ENCODE data around the gene SCAMP2.

The SCAMP2 gene

GRCh38 chr15:74837482-74838136 lies 35.6 kb downstream of the SCAMP2 start:
- DNase-seq, result no peak

DNA sequence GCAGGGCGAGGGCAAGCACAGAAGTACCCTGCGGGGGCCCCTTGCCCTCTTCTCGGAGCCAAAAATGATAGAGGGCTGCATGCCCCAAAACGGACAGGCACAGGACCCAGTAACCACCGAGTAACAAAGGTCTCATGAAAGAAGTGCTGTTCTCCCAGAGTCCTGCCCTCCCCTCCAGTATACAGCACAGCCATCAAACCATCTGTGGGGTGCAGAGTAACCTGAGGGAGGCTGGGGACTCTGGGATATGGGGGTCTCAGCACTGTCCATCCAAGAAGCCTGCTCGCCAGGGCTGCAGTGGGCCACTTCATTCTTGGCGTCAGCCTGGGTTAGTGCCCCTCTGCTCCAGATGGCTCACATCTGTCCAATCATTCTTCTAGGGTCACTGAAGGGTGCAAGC lies 36.3 kb downstream of the SCAMP2 start:
- DNase-seq, result no peak

DNA sequence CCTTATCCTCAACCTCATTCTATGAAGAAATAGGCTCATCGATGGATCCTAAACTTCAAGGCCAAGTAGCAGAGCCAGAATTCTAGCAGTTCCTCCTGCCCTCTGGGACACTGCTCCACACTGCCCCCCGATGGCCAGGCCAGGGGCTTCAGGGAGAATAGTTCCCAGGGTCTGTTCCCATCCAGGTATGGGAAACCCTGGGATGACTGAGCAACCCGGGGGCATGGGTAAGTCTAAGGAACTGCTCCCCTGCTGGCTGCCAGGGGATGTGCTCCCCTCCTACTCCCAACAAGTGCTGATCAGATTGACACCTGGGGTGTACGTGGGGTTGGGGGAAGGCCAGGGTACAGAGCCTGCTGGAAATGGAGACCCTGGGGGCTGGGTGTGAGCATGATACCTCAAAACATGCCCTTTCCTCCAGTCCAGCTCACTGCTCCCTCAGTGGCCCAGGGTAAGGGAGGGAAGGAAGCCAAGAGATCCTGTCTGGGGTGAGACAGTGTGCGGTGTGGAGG lies 37.8 kb downstream of the SCAMP2 start:
- DNase-seq, result peak; percentile 66 to 70

- no peak for DNase-seq
Observed at GRCh38 chr15:74833376-74834107, 39.6 kb downstream of the SCAMP2 start.

DNA sequence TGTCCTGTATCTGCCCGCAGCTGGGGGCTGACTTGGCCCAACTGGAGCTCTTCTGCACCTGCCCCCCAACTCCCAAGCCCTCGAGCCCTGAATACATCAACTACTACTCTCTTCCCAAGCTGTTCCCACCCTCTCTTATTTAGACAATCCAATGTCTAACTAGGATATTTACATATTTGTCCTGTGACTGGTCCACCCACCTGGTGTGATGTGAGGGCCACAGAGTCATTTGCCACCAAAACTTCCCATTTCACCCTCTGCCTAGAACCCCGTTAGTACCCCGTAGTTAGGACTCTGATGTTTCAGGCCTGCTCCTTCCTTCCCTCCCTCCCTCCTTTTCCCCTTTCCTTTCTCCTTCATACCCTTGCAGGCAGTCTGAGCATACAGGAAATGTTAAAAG lies 40.3 kb downstream of the SCAMP2 start:
- DNase-seq, result no peak

DNA sequence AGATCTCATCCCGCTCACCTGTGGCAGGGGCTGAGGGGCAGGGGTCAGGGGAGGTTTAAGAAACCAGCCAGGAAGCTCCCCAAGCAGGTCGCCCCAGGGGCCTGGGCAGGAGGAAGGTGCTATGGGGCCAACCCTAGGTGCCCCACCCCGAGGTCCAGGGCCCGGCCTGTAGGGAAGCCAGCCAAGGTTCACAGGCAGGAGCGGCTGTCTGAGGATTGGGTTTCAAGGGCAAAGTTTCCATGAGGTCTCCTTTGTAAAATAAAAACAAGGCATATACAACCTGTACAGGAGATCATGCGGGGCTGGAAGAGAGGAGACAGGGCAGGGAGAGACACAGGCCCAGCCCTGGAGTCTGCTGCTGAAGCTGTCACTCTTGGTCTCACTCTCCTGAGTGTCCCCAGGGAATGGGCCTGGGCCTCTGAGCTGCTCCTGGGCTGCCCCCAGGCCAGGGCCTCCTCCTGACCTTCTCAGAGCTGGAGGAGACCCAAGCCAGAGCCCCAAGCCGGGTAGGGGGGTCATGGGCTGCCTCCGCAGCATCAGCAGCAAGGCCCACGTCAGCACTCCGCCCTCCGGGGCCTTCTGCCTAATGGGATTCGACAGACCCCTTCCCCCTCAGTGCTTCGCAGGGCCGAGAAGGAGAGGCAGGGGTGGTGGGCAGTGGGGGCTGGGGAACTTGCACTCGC lies 41.2 kb downstream of the SCAMP2 start:
- no peak for DNase-seq

DNA sequence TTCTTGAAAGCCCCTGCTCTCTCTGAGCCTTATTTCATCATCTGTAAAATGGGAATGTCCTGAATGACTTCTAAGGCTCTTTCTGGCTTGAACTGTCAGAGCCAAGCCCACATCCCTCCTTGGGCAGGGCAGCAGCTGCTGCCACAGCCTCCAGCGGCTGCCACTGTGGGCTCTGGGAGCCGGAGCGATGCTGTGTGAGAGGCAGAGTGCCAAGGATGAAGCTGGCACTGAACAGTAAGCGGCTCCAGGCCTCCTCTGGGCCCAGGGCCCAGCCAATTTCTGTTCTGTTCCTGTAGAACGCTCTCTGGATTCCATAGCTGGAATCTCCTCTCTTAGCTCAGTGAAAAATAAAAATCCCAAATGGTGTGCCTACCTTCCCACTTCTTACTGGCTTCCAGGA lies 42.3 kb downstream of the SCAMP2 start:
- DNase-seq, result no peak

DNA sequence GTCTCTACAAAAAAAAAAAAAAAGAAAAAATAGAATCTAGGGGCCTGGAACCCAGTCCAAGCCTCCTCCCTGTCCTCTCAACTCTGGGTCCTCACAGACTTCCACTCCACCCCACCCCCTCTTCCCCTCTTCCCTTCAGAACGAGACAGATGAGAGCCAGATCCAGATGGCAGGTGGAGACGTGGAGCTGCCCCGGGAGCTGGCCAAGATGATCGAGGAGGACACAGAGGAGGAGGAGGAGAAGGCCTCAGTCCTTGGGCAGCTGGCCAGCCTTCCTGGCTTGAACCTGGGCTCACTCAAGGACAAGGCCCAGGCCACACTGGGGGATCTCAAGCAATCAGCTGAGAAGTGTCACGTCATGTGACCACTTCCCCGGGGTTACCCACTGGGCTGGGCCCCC lies 43.2 kb downstream of the SCAMP2 start:
- DNase-seq, result no peak

- no peak for DNase-seq
Observed at GRCh38 chr15:74829486-74829885, 43.7 kb downstream of the SCAMP2 start.

DNA sequence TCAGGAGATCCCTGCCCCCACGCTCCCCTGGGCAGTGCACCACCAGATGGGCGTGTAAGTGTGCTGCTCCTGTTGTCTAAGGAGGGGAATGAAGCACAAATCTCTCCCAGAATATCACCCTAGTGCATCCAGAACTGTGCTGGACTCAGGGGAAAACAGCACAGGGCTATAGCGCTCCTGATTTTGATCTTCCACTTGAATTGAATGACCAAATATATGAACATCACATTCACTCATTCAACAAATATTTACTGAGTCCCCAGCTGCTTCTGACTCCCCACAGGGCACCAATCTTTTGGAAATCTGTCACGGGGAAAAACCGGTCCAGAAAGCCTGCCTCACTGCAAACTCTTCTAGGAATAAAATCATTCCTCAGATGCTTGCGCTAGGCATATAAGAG lies 44.3 kb downstream of the SCAMP2 start:
- no peak for DNase-seq

GRCh38 chr15:74827614-74828013 lies 45.6 kb downstream of the SCAMP2 start:
- no peak for DNase-seq

DNA sequence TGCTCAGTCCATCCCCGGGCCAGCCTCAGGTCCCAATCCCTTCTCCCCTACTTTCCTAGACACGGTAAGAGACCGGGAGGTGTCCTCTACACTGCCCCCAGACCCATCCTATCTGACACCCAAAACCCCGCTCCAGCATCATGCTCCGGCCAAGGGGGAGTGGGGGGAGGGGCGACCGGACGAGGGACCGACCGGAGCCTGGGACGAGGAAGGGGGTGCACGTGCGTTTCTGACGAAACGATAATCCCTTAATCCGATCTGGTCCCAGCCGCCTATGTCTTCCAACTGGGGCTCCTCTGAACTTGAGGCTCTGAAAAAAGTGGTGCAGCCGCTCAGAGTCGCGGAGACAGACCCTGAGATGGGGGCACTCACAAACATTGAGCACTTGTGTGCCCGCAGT lies 46.2 kb downstream of the SCAMP2 start:
- DNase-seq, result no peak

- no peak for DNase-seq
Observed at GRCh38 chr15:74826364-74826819, 46.8 kb downstream of the SCAMP2 start, which contains the start of gene CPLX3. CPLX3 (plus strand) TSS chr15:74826627; CDS start chr15:74826704, 77 bp downstream.

DNA sequence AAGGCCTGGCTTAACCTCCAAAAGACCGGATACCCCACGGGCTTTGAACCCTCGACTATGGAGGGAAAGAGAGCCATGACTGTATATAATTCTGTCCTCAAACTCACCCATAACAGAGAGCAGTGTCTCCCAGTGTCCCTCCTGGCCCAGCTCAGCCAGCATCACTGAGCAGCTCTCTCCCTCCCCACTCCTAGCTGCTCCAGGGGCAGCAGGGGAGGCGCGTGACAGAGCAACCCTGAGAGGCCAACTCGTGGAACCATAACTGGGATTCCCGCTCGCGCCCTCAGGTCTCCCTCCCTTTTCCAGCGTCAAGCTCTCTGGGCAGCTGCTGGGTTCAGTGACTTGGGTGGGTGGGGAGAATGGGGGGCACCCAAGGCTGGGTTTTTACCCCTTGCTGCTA lies 47.3 kb downstream of the SCAMP2 start:
- no peak for DNase-seq

- DNase-seq, result no peak
Observed at GRCh38 chr15:74824976-74825375, 48.2 kb downstream of the SCAMP2 start.

GRCh38 chr15:74823324-74823723 lies 49.8 kb downstream of the SCAMP2 start:
- no peak for DNase-seq

- DNase-seq, result no peak
Observed at GRCh38 chr15:74822233-74822632, 50.9 kb downstream of the SCAMP2 start.

- no peak for DNase-seq
Observed at GRCh38 chr15:74821790-74822158, 51.4 kb downstream of the SCAMP2 start.

DNA sequence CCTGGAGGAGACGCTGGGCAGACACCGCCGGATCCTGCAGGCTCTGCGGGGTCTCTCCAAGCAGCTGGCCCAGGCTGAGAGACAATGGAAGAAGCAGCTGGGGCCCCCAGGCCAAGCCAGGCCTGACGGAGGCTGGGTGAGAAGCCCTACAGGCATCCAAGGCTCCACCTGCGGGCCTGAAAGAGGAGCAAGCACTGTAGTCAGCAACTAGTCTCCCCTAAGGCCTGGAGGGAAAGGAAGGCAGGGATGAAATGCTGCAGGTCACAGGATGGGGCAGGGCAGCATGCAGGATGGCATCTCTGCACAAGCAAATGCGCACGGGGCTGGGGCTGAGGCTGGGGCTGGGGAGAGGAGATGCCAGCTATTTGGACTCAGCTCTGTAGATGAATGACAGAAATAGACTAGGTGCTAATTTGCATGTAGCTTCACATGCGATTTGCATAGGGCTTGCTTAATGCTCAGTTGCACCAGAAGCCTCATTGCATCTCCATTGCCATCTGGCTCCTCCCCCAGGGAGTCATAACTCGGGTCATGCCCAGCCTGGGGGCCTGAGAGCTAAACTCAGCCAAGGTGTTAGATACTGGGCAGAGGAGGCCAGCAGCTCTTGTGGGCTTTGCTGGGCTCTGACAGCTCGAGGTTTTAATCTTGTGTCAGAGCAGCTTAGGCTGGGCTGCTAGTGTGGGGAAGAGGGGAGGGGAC lies 51.9 kb downstream of the SCAMP2 start:
- no peak for DNase-seq

DNA sequence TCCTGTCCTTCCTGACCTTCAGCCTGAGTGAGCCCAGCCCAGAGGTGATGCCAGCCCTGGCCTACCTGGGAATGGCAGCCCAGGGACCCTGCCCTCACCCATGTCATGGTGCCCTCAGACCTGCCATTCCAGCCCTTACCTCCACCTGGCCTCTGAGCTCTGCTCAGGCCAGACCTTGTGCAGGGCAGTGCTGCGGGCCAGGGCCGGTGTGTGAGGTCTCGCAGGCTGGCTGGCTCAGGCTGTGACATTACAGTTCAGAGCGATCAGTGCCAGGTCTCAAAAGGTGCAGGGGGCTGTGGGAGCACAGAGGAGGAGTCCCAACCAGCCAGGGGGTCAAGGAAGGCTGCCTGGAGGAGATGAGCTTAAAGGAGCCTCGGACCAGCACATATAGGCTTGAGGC lies 53.1 kb downstream of the SCAMP2 start:
- no peak for DNase-seq

GRCh38 chr15:74817370-74817737 lies 55.8 kb downstream of the SCAMP2 start:
- peak; percentile 38 to 44 for DNase-seq

DNA sequence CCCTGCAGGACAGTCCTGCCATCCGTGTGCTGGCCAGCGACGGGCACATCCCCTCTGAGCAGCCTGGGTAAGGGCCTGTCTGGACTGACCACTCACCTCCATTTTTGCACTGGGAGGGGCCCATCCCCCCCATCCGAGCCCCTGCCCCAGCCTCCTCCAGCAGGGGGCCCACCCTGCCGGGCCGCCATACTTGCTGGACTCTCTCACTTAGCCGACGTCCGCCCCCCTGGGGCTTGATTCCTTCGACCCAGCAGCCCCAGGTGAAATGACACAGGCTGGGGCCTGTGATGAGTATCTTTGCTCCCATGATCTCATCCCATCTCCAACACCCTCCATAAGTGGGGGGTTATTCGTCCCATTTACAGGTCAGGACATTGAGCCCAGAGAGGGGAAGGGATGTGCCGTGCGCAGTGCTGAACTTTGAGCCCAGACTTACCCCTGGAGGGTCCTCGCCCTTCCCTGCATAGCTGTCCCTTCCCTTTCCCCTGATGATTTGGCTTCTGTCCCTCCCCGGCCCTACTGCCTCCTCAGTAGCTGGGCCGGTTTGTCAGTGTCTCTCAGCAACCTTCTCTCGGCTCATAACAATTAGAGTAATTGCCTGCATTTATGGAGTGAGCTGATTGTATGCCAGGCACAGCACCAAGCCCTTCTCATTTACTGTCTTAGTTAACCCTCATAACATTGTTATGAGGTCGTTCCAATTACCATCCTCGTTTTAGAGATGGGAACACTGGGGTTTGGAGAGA lies 56.4 kb downstream of the SCAMP2 start:
- no peak for DNase-seq

DNA sequence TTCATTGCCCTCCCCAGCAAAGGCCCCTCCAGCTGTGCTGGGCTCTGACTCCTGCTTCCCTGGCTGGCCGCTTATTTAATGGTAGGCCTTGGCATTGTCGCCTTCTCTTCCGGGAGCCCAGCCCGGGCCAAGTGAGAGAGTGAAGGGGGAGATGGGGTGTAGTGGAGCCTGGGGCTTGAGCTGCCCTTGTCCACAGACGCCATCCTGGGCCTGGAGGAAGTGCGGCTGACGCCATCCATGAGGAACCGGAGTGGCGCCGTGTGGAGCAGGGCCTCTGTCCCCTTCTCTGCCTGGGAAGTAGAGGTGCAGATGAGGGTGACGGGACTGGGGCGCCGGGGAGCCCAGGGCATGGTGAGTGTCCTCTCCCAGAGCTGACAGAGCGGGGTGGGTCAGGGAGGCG lies 57.2 kb downstream of the SCAMP2 start:
- DNase-seq, result no peak
